Psoas muscle (tissue), 8 donors: ENCODE measurements around the gene MMP13. TPM values are rescaled to one million over a fixed set of nuclear protein-coding genes. Genes with fewer than 3 reads are reported as not detected.

Experiments used
- ATAC-seq, 4 donors: fragments of 200-7000 bp; cut with Tn5 transposase; one replicate each; pipeline ENCODE4 v1.9.1; 2020; ENCODE audit warnings: moderate library complexity in 3 of 4, mild to moderate bottlenecking in 2 of 4
- DNase-seq, 2 donors: peaks; one replicate each; pipeline ENCODE4 v3.0.0-alpha.2; 2020
- H3K27ac ChIP-seq: fragments of 200-600 bp; one replicate; pipeline ENCODE4 v1.8.0; 2022
- H3K27me3 ChIP-seq, 3 donors: fragments of 200-600 bp in 1 of 3; one replicate each; pipeline versions ENCODE4 v1.6.1 to v1.8.0; 2013 to 2022; ENCODE audit warnings: low read length in 2 of 3, mild to moderate bottlenecking in 2 of 3, moderate library complexity in 1 of 3; ENCODE audit not compliant: insufficient read depth in 3 of 3
- H3K36me3 ChIP-seq, 2 donors: fragments of 200-600 bp in 1 of 2; one replicate each; pipeline versions ENCODE4 v1.6.1 to v1.8.0; 2013 to 2022; ENCODE audit warnings: low read depth in 1 of 2, mild to moderate bottlenecking in 1 of 2, moderate library complexity in 1 of 2; ENCODE audit not compliant: insufficient read depth in 1 of 2
- H3K4me1 ChIP-seq: fragments of 200-600 bp; one replicate; pipeline ENCODE4 v1.8.0; 2022
- H3K4me3 ChIP-seq: fragments of 200-600 bp; one replicate; pipeline ENCODE4 v1.8.0; 2022; ENCODE audit warnings: mild to moderate bottlenecking
- H3K9me3 ChIP-seq: fragments of 200-600 bp; one replicate; pipeline ENCODE4 v1.8.0; 2022
- CTCF ChIP-seq: fragments of 200-600 bp; IDR thresholded peaks from one replicate; pipeline ENCODE4 v1.8.0; 2022; ENCODE audit warnings: antibody characterized with exemption
- WGBS, 3 donors: extraction: QIAGEN DNeasy Blood & Tissue Kit; methylation state at CpG; one replicate each; pipeline versions ENCODE4 v1.1.6 to v1.1.7; 2013; 5-methylcytosine and 5-hydroxymethylcytosine counted together
- intact Hi-C, 2 donors: fragments of 100-400 bp; cut with DNase I; formaldehyde crosslinking; loops; one replicate each; pipeline versions ENCODE4 v1.11.0 to v1.14.2; 2022
- polyA plus RNA-seq, 3 donors: library from polyadenylated mRNA; stranded (reverse); fragments of 200-250 nt; gene quantifications; one replicate each; pipeline ENCODE4 v1.2.3, GENCODE V29; 2013
- total RNA-seq, 4 donors: library from RNA; stranded (reverse); fragmentation: NEBNext Ultra II Directional in 2 of 4; extraction: Animal tissue kit (Norgen Biotek cat#: 25700) in 2 of 4; gene quantifications; one replicate each; pipeline versions ENCODE4 v1.2.1 to v1.2.4, GENCODE V29; 2021 to 2023
- donor health status: healthy with polysubstance abuse.
- donor health status: DM: no; HTN: no; CAD: no; lungs with moderate emphysema.
- donor health status: Bipolar disorder and iron deficiency.
- donor health status: healthy.
- donor health status: DM: yes; HTN: yes; CAD: no.
- donor health status: DM: no; HTN: no; CAD: no.
- donor health status: DM: no; HTN: no; CAD: no.
- donor health status: DM: yes; HTN: yes; CAD: no.

MMP13 gene
- total and polyA plus RNA-seq, 7 donors, result not detected

DNA sequence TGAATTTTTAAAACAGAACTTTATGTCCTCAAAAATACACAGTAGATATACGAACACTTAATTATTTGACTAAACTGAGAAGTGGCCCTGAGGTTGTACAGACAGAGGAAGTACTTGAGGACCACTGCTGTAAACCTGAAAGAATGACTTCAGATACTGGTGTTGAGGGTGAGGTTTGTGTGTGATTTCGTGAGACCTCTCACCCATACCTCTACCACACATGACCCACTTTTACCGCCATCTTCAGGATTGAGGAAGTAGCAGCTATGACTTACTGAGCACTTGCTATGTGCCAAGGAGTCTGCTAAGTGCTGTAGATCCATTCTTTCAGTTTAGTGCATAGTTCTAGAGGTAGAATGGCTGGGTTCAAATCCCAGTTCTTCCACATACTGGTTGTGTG is 21.9 kb downstream of the MMP13 start:
- no peak for ATAC-seq
- intact Hi-C loops, result no loop called here
- no peak for DNase-seq

DNA sequence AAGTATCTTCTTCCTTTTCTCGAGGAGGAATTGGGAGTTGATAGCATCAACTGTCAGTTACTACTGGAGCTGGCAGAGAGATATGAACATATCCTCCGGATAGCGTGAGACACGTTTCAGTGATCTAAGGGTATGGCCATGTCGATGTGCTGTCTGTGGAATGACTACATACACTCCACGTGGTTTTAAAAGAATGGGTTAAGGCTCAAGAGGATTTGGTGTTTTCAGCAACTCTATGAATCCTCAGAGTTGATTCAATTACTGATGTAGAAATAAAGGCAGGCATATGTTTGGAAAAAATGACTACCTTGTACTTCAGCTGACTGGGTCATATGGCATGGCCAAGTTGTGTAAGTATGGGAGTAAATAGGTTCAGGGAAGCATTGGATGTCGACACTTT is 22.9 kb downstream of the MMP13 start:
- no peak overlapping the region for H3K4me3 ChIP-seq
- H3K27ac ChIP-seq, result no peak overlapping the region
- TF ChIP-seq CTCF, result no peak
- H3K9me3 ChIP-seq, result no peaks in the 10 kb centered on the region
- DNase-seq, result no peak
- H3K4me1 ChIP-seq, result no peaks in the 10 kb centered on the region
- 84 to 89% (median 86%) methylated on average over 7 of the region's 7 CpGs for WGBS, 3 donors
- no peak for ATAC-seq
- intact Hi-C loops, result no loop called here
- no peaks in the 10 kb centered on the region for H3K36me3 ChIP-seq
- peaks cover 0 to 6% (median 0%) of the 10 kb centered on the region in 3 donors for H3K27me3 ChIP-seq

More for the DNA sequence above, 21.9 kb downstream of the MMP13 start:
- Histone ChIP-seq H3K36me3 (no peaks in the 10 kb centered on the region), H3K27ac (no peak overlapping the region), H3K27me3 (peaks cover 0 to 6% (median 0%) of the 10 kb centered on the region in 3 donors), H3K9me3 (no peaks in the 10 kb centered on the region), H3K4me3 (no peak overlapping the region), H3K4me1 (no peaks in the 10 kb centered on the region)
- 88 to 90% (median 90%) methylated on average over 3 of the region's 3 CpGs for WGBS, 3 donors
- TF ChIP-seq CTCF, result no peak

- no peak overlapping the region for H3K4me3 ChIP-seq
- intact Hi-C loops, result no loop called here
- H3K36me3 ChIP-seq, result no peaks in the 10 kb centered on the region
- peaks cover 0 to 6% (median 0%) of the 10 kb centered on the region in 3 donors for H3K27me3 ChIP-seq
- DNase-seq (no peak), ATAC-seq (no peak)
- no peaks in the 10 kb centered on the region for H3K4me1 ChIP-seq
- no peak overlapping the region for H3K27ac ChIP-seq
- no peaks in the 10 kb centered on the region for H3K9me3 ChIP-seq
- no peak for TF ChIP-seq CTCF
Observed at GRCh38 chr11:102930451-102930850, 25.1 kb downstream of the MMP13 start.

- ATAC-seq (no peak), DNase-seq (no peak)
- no peaks in the 10 kb centered on the region for H3K36me3 ChIP-seq
- H3K9me3 ChIP-seq, result no peaks in the 10 kb centered on the region
- no peak overlapping the region for H3K27ac ChIP-seq
- peaks cover 0 to 5% (median 0%) of the 10 kb centered on the region in 3 donors for H3K27me3 ChIP-seq
- WGBS, 3 donors, result 96 to 100% (median 99%) methylated on average over 1 of the region's 1 CpG
- intact Hi-C loops, result no loop called here
- H3K4me3 ChIP-seq, result no peak overlapping the region
- no peaks in the 10 kb centered on the region for H3K4me1 ChIP-seq
- TF ChIP-seq CTCF, result no peak
Observed at GRCh38 chr11:102929972-102930371, 25.6 kb downstream of the MMP13 start.

DNA sequence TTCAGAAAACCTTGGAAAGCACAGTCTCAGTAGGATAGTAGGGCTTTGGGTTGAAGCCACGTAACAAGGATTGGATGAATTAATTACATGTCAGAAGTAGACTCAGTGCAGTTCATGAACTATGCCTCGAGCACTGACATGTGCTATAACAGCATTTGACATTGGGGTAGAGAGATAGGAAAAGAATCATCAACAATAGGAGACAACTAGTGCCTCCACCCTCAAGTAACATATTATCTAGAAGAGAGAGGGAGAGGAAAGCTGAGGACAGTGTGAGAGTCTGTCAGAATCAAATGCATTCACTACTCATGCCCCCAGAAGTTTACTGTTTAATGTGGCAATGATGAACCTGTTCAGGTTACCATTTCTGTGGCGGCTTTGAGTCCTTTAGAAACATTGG is 26.4 kb downstream of the MMP13 start:
- no peak for TF ChIP-seq CTCF
- intact Hi-C loops, result no loop called here
- ATAC-seq (no peak), DNase-seq (no peak)
- Histone ChIP-seq H3K4me3 (no peak overlapping the region), H3K36me3 (no peaks in the 10 kb centered on the region), H3K27ac (no peak overlapping the region), H3K4me1 (no peaks in the 10 kb centered on the region), H3K27me3 (no peaks in the 10 kb centered on the region), H3K9me3 (no peaks in the 10 kb centered on the region)
- WGBS, 3 donors, result 77 to 92% (median 80%) methylated on average over 3 of the region's 3 CpGs
